Immature natural killer cell (primary cell): ENCODE data around the gene LBX2. TPM values are rescaled to one million over a fixed set of nuclear protein-coding genes. Genes with fewer than 3 reads are reported as not detected.

Experiments used
- DNase-seq, 3 donors: peaks; one replicate each; pipeline ENCODE4 v3.0.0; 2022; ENCODE audit warnings: mixed read lengths in 1 of 3
- H3K27ac Mint-ChIP-seq, 6 donors: one replicate each; pipeline ENCODE4 v1.8.0; 2020; ENCODE audit warnings: mixed read lengths in 6 of 6, mild to moderate bottlenecking in 5 of 6, inconsistent platforms in 4 of 6, moderate library complexity in 3 of 6
- H3K27me3 Mint-ChIP-seq, 3 donors: one replicate each; pipeline ENCODE4 v1.8.0; 2020 to 2021; ENCODE audit warnings: low read depth in 3 of 3, mild to moderate bottlenecking in 3 of 3, mixed read lengths in 3 of 3, moderate library complexity in 3 of 3, inconsistent platforms in 1 of 3
- H3K36me3 Mint-ChIP-seq, 3 donors: one replicate each; pipeline ENCODE4 v1.8.0; 2020; ENCODE audit warnings: mixed read lengths in 3 of 3, inconsistent platforms in 2 of 3, mild to moderate bottlenecking in 2 of 3
- H3K4me1 Mint-ChIP-seq, 2 donors: one replicate each; pipeline ENCODE4 v1.8.0; 2020; ENCODE audit warnings: inconsistent platforms in 2 of 2, mild to moderate bottlenecking in 2 of 2, mixed read lengths in 2 of 2, moderate library complexity in 1 of 2
- H3K4me3 Mint-ChIP-seq, 5 donors: one replicate each; pipeline ENCODE4 v1.8.0; 2020; ENCODE audit warnings: mild to moderate bottlenecking in 5 of 5, mixed read lengths in 5 of 5, inconsistent platforms in 3 of 5, moderate library complexity in 3 of 5
- H3K9me3 Mint-ChIP-seq, 6 donors: one replicate each; pipeline ENCODE4 v1.8.0; 2020; ENCODE audit warnings: mild to moderate bottlenecking in 6 of 6, mixed read lengths in 6 of 6, inconsistent platforms in 4 of 6, moderate library complexity in 3 of 6
- polyA plus RNA-seq, 3 donors: library from polyadenylated mRNA; unstranded; fragments of 300-500 nt; fragmentation: Illumina TruSeq; gene quantifications; one replicate each; pipeline ENCODE4 v1.2.3, GENCODE V29; 2021

The LBX2 gene
- polyA plus RNA-seq, 3 donors from 2014 or later: not detected

- Mint-ChIP-seq H3K36me3 (peaks cover 6 to 20% (median 8%) of the 10 kb centered on the region in 3 donors), H3K4me1 (peaks cover 41% of the 10 kb centered on the region in 2 donors), H3K27ac (peak overlapping the region; percentile 93 to 99 (median 96)), H3K27me3 (peaks cover 9 to 22% (median 10%) of the 10 kb centered on the region in 3 donors), H3K4me3 (peak overlapping the region in 3 of 5 donors; percentile 13 to 97 (median 55)), H3K9me3 (no peaks in the 10 kb centered on the region)
- no peak for DNase-seq
These were observed 32.3 kb upstream of the LBX2 start for GRCh38 chr2:74531666-74532065.

- H3K27me3 Mint-ChIP-seq: peaks cover 9 to 22% (median 10%) of the 10 kb centered on the region in 3 donors
- peaks cover 41 to 43% of the 10 kb centered on the region in 2 donors for H3K4me1 Mint-ChIP-seq
- H3K27ac Mint-ChIP-seq: peak overlapping the region; percentile 93 to 99 (median 96)
- DNase-seq: peak; percentile 83 to 84 (median 84)
- peak overlapping the region; percentile 93 to 97 (median 95) for H3K4me3 Mint-ChIP-seq
- H3K36me3 Mint-ChIP-seq: peaks cover 12 to 27% (median 16%) of the 10 kb centered on the region in 3 donors
- H3K9me3 Mint-ChIP-seq: no peaks in the 10 kb centered on the region
These were observed 31.1 kb upstream of the LBX2 start for GRCh38 chr2:74530239-74531187.

GRCh38 chr2:74529357-74530238 is 30.2 kb upstream of the LBX2 start, which contains the start of the genes AUP1 and HTRA2:
Gene AUP1 (minus strand): TSS chr2:74529706. CDS start chr2:74529629, 77 bp downstream.
Gene HTRA2 (plus strand): TSS chr2:74529933. CDS start chr2:74530007, 74 bp downstream.
- Mint-ChIP-seq H3K27me3 (peaks cover 9 to 22% (median 10%) of the 10 kb centered on the region in 3 donors), H3K4me3 (peak within 1 kb of the TSS; percentile 93 to 97 (median 95)), H3K4me1 (peaks cover 41 to 43% of the 10 kb centered on the region in 2 donors), H3K27ac (peak within 1 kb of the TSS; percentile 93 to 99 (median 96)), H3K36me3 (peaks cover 12 to 27% (median 16%) of the 10 kb centered on the region in 3 donors), H3K9me3 (no peaks in the 10 kb centered on the region)
- DNase-seq: peak; percentile 92 to 93 (median 92)

GRCh38 chr2:74528600-74529356 is 29.4 kb upstream of the LBX2 start:
- H3K4me1 Mint-ChIP-seq: peaks cover 41 to 43% of the 10 kb centered on the region in 2 donors
- no peak for DNase-seq

GRCh38 chr2:74527741-74528140 is 28.3 kb upstream of the LBX2 start:
- DNase-seq: no peak
- no peaks in the 10 kb centered on the region for H3K9me3 Mint-ChIP-seq
- H3K27ac Mint-ChIP-seq: peak overlapping the region; percentile 61 to 96 (median 94)
- H3K27me3 Mint-ChIP-seq: peaks cover 9 to 26% (median 10%) of the 10 kb centered on the region in 3 donors
- H3K36me3 Mint-ChIP-seq: peaks cover 12 to 24% (median 16%) of the 10 kb centered on the region in 3 donors
- peak overlapping the region; percentile 93 to 97 (median 95) for H3K4me3 Mint-ChIP-seq
- H3K4me1 Mint-ChIP-seq: peaks cover 41 to 43% of the 10 kb centered on the region in 2 donors

More at GRCh38 chr2:74528600-74529356, 29.4 kb upstream of the LBX2 start:
- Mint-ChIP-seq H3K9me3 (no peaks in the 10 kb centered on the region), H3K27ac (peak overlapping the region; percentile 93 to 99 (median 96)), H3K36me3 (peaks cover 12 to 24% (median 16%) of the 10 kb centered on the region in 3 donors), H3K4me3 (peak overlapping the region; percentile 93 to 97 (median 95)), H3K27me3 (peaks cover 9 to 23% (median 10%) of the 10 kb centered on the region in 3 donors)

- no peak for DNase-seq
- Mint-ChIP-seq H3K9me3 (no peaks in the 10 kb centered on the region), H3K27ac (peak overlapping the region in 3 of 6 donors; percentile 8 to 49 (median 28)), H3K4me3 (peak overlapping the region; percentile 10 to 40 (median 34)), H3K4me1 (peaks cover 34 to 39% of the 10 kb centered on the region in 2 donors), H3K36me3 (peaks cover 12 to 19% (median 14%) of the 10 kb centered on the region in 3 donors), H3K27me3 (peaks cover 9 to 26% (median 10%) of the 10 kb centered on the region in 3 donors)
These were observed 27.3 kb upstream of the LBX2 start for GRCh38 chr2:74526649-74527230.

GRCh38 chr2:74525717-74526648 is 26.6 kb upstream of the LBX2 start, which contains the start of gene DQX1:
Gene DQX1 (minus strand): TSS chr2:74526231. CDS start chr2:74525729, 502 bp downstream.
- peak within 1 kb of the TSS in 4 of 6 donors; percentile 8 to 49 (median 32) for H3K27ac Mint-ChIP-seq
- H3K36me3 Mint-ChIP-seq: peaks cover 12 to 19% (median 15%) of the 10 kb centered on the region in 3 donors
- DNase-seq: no peak
- peaks cover 27 to 32% of the 10 kb centered on the region in 2 donors for H3K4me1 Mint-ChIP-seq
- peaks cover 9 to 25% (median 12%) of the 10 kb centered on the region in 3 donors for H3K27me3 Mint-ChIP-seq
- H3K9me3 Mint-ChIP-seq: no peaks in the 10 kb centered on the region
- H3K4me3 Mint-ChIP-seq: peak within 1 kb of the TSS; percentile 10 to 40 (median 34)

GRCh38 chr2:74524955-74525716 is 25.7 kb upstream of the LBX2 start:
- peaks cover 5 to 19% (median 11%) of the 10 kb centered on the region in 3 donors for H3K27me3 Mint-ChIP-seq
- peaks cover 12 to 19% (median 19%) of the 10 kb centered on the region in 3 donors for H3K36me3 Mint-ChIP-seq
- no peak overlapping the region for H3K27ac Mint-ChIP-seq
- no peaks in the 10 kb centered on the region for H3K9me3 Mint-ChIP-seq
- DNase-seq: no peak
- H3K4me3 Mint-ChIP-seq: no peak overlapping the region
- H3K4me1 Mint-ChIP-seq: peaks cover 19 to 25% of the 10 kb centered on the region in 2 donors

- Mint-ChIP-seq H3K4me3 (no peak overlapping the region), H3K4me1 (peaks cover 17 to 20% of the 10 kb centered on the region in 2 donors), H3K27ac (no peak overlapping the region), H3K9me3 (no peaks in the 10 kb centered on the region), H3K36me3 (peaks cover 12 to 21% (median 19%) of the 10 kb centered on the region in 3 donors), H3K27me3 (peaks cover 4 to 15% (median 8%) of the 10 kb centered on the region in 3 donors)
- DNase-seq: no peak
These were observed 24.6 kb upstream of the LBX2 start for GRCh38 chr2:74524005-74524404.

GRCh38 chr2:74522516-74522915 is 23.1 kb upstream of the LBX2 start:
- Mint-ChIP-seq H3K27ac (no peak overlapping the region), H3K27me3 (peaks cover 12 to 14% (median 14%) of the 10 kb centered on the region in 3 donors), H3K4me3 (no peak overlapping the region), H3K4me1 (peaks cover 2 to 7% of the 10 kb centered on the region in 2 donors), H3K36me3 (peaks cover 12 to 21% (median 14%) of the 10 kb centered on the region in 3 donors), H3K9me3 (no peaks in the 10 kb centered on the region)
- no peak for DNase-seq
